DOHH2 (cell line): ENCODE measurements around the gene CDKAL1.

Experiments used
- CTCF ChIP-seq: fragments of 200-600 bp; sonication (generic); IDR thresholded peaks from one replicate; pipeline ENCODE4 v1.5.1; 2014; ENCODE audit warnings: antibody characterized with exemption, mild to moderate bottlenecking, low read depth, low read length; ENCODE audit not compliant: poor library complexity, severe bottlenecking
- EZH2phosphoT487 ChIP-seq: fragments of 200-600 bp; sonication (generic); IDR thresholded peaks from 2 replicates; pipeline ENCODE4 v1.6.1; 2017; ENCODE audit warnings: borderline replicate concordance, mild to moderate bottlenecking, antibody characterized with exemption, low read length, moderate library complexity, mixed read lengths

DNA sequence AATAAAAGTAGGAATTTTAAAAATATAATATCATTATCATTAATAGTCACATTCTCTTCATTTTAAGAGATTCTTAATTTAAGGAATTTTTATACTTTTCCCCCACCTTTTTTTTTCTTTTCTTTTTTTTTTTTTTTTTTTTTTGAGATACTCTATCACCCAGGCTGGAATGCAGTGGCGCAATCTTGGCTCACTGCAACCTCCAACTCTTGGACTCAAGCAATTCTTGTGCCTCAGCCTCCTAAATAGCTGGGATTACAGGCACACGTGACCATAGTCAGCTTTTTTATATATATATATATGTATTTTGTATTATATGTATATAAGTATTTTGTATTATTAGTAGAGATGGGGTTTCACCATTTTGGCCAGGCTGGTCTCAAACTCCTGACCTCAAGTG is 457.7 kb downstream of the CDKAL1 start:
- TF ChIP-seq CTCF = no peak
- no peak for TF ChIP-seq EZH2phosphoT487
